ELF-1 (cell line): Measurements from ENCODE around the gene HOXA1.
"Not testable (repeated sequence)": the region's sequence is repeated elsewhere in the genome, so short reads cannot be mapped to it uniquely, and the experiment has no call there.

ENCODE experiments used
- DNase-seq: peaks from one replicate; pipeline ENCODE4 v3.0.0-alpha.2; 2016; ENCODE audit warnings: low read depth, low spot score

The HOXA1 gene

DNA sequence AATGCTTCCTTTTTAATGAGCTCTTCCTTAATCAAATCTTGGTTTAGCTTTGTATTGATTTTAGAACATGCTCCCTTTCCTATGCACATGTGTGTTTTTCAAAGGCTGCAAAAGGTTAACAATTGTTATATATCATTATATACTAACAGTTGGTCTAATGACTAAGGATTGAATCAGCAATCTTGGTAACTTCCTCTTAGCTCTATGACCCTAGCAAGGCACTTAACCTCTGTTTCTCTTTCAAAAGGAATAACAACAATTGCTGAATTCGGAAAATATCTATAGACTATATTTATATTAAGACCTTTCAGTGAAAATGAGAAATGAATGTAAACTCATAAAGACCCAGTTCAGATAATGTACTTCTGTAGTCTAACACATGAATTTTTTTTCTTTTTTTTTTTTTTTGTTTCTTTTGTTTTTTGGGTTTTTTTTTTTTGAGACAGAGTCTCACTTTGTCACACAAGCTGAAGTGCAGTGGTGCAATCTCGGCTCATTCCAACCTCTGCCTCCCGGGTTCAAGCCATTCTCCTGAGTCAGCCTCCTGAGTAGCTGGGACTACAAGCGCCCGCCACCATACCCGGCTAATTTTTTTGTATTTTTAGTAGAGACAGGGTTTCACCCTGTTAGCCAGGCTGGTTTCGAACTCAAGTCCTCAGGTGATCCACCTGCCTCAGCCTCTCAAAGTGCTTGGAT lies 48.8 kb downstream of the HOXA1 start:
- no peak for DNase-seq

DNA sequence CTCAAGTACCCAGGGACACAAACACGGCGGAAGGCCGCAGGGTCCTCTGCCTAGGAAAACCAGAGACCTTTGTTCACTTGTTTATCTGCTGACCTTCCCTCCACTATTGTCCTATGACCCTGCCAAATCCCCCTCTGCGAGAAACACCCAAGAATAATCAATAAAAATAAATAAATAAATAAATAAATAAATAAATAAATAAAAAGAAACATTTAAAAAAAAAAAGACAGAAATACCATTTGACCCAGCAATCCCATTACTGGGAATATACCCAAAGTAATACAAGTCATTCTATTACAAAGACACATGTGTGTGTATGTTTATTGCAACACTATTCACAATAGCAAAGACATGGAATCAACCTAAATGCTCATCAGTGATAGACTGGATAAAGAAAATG lies 49.8 kb downstream of the HOXA1 start:
- DNase-seq, result not testable (repeated sequence)

DNA sequence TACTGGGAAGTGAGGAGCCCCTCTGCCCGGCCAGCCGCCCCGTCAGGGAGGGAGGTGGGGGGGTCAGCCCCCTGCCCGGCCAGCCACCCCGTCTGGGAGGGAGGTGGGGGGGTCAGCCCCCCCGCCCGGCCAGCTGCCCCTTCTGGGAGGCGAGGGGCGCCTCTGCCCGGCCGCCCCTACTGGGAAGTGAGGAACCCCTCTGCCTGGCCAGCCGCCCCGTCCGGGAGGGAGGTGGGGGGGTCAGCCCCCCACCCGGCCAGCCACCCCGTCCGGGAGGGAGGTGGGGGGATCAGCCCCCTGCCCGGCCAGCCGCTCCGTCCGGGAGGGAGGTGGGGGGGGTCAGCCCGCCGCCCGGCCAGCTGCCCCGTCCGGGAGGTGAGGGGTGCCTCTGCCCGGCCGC lies 50.7 kb downstream of the HOXA1 start:
- not testable (repeated sequence) for DNase-seq
